Amniotic stem cell (primary cell): Measurements from ENCODE around the gene NUTM2F.
"Not testable (repeated sequence)": the region's sequence is repeated elsewhere in the genome, so short reads cannot be mapped to it uniquely, and the experiment has no call there.

Source experiments
- DNase-seq: peaks from one replicate; lab custom pipeline; 2025; lab: John Stamatoyannopoulos, UW

NUTM2F gene, protein sequence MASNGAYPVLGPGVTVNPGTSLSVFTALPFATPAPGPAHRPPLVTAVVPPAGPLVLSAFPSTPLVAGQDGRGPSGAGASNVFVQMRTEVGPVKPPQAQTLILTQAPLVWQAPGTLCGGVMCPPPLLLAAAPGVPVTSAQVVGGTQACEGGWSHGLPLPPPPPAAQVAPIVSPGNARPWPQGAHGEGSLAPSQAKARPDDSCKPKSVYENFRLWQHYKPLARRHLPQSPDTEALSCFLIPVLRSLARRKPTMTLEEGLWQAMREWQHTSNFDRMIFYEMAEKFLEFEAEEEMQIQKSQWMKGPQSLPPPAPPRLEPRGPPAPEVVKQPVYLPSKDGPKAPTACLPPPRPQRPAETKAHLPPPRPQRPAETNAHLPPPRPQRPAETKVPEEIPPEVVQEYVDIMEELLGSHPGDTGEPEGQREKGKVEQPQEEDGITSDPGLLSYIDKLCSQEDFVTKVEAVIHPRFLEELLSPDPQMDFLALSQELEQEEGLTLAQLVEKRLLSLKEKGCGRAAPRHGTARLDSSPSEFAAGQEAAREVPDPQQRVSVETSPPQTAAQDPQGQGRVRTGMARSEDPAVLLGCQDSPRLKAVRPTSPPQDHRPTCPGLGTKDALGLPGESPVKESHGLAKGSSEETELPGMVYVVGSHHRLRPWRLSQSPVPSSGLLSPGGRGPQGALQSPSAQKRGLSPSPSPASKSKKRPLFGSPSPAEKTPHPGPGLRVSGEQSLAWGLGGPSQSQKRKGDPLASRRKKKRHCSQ

GRCh38 chr9:94328544-94328943 lies at the start of gene NUTM2F:
Gene NUTM2F, minus strand, starts transcription at chr9:94328644. Its CDS starts 21 bp downstream, at chr9:94328623.
- not testable (repeated sequence) for DNase-seq

GRCh38 chr9:94375197-94375596 lies 46.8 kb upstream of the NUTM2F start:
- DNase-seq = not testable (repeated sequence)

DNA sequence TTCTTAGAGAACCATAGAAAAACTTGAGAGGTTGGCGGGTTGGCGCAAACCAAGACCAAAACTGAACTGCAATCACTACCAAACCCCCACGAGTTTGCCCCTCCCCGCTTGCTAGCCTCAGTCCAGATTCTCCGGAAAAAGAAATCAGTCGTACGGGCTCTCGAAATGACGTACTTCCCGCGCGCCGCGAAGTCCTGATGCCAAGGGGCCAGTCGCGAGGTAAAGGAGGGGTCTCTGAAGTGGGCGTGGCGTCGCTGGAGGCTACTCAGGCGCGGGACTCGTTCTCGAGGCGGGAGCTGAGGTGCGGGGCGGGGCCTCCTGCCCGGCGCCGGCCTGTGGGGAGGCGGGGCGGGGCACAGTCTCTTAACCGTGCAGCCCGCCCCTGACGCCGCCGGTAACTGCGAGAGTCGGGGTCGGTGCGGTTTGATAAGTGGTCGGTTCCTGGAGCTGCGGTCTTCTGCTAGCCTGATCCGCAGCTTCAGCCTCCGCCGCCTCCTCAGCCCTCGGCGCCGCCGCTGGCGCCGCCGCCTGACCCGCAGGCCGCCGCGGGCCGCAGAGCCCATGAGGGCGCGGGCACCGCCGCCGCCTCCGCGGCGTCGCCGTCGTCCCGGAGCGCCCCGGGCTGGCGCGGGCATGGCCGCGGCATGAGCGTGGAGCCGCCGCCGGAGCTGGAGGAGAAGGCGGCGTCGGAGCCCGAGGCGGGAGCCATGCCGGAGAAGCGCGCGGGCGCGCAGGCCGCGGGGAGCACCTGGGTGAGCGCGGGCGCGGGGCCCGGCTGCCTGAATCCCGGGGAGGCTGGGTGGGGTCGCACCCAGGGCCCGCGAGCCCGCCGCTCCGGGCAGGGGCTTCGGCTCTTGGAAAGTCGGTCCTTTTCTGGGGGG lies 46.0 kb upstream of the NUTM2F start:
- peak; percentile 59 for DNase-seq

- DNase-seq = not testable (repeated sequence)
Observed at GRCh38 chr9:94373779-94374175, 45.3 kb upstream of the NUTM2F start.

DNA sequence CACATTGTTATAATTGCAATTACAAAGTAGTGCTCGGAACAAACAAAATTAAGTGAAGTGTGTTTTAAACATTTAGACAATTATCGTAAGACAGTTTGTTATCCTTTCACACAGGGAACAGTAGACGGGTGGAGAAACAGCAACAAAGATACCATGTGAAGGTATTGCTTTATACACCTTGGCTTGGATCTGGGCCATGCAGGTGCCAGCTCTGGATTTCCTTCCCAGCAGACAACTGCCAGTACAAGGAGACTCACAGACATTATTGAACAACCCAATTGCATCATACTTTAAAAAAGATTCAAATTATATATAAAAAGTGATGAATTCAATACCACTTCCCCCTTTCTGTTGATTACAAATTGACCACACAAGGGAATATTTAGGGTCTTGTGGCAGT lies 41.8 kb upstream of the NUTM2F start:
- not testable (repeated sequence) for DNase-seq

GRCh38 chr9:94364093-94364614 lies 35.7 kb upstream of the NUTM2F start:
- DNase-seq = not testable (repeated sequence)

DNA sequence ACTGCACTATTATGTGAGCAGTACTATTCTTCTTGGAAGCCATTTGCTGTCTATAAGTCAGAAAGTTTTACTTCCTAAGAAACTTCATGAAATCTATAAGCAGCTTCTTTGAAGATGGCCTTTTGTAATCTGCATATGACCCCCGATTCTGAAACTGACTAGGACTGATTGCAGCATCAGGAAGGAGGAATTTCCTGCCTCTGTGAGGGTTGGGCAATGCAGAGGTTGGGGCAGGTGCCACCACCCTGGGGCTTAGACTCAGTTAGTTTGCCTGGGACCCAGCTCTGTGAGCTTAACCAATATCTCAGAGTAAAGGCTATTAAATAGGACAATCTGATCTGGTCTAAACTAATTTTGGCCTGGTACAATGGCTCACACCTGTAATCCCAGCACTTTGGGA lies 28.7 kb upstream of the NUTM2F start:
- not testable (repeated sequence) for DNase-seq

DNA sequence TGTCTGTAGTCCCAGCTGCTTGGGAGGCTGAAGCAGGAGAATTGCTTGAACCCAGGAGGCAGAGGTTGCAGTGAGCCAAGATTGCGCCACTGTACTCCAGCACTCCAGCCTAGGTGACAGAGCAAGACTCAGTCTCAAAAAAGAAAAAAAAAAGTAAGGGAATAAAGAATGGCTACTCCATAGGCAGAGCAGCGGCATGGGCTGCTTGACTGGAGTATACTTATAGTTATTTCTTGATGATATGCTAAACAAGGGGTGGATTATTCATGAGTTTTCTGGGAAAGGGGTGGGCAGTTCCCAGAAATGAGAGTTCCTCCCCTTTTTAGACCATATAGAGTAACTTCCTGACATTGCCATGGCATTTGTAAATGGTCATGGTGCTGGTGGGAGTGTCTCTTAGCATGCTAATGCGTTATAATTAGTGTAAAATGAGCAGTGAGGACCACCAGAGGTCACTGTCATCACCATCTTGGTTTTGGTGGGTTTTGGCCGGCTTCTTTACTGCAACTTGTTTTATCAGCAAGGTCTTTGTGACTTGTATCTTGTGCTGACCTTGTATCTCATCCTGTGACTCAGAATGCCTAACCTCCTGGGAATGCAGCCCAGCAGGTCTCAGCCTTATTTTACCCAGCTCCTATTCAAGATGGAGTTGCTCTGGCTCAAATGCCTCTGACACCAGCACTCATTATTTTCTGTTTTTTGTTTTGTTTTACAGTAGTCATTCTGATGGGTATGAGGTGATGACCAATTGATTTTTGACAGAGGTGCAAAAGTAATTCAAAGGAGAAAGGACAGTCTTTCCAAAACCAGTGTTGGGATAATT lies 23.7 kb upstream of the NUTM2F start:
- not testable (repeated sequence) for DNase-seq

DNA sequence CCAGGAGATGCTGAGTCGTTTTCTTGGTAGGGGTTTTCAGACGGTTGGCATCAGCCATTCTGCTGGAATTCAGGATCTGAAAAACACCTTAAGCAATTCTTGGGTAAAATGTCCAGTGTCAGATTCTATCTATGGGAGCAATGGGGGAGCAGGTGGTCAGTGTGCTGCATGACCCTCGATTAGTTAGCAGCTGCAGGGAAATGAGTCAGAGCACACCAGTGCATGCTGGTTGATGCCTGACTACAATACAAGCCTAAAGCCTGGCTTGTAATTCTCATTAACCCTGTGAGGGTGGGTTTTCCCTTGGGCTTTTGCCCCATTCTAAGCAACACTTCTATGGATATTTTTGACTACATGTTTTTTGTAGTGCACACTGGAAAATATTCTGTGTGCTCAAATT lies 20.3 kb upstream of the NUTM2F start:
- not testable (repeated sequence) for DNase-seq

GRCh38 chr9:94347451-94347850 lies 19.0 kb upstream of the NUTM2F start:
- DNase-seq = not testable (repeated sequence)

DNA sequence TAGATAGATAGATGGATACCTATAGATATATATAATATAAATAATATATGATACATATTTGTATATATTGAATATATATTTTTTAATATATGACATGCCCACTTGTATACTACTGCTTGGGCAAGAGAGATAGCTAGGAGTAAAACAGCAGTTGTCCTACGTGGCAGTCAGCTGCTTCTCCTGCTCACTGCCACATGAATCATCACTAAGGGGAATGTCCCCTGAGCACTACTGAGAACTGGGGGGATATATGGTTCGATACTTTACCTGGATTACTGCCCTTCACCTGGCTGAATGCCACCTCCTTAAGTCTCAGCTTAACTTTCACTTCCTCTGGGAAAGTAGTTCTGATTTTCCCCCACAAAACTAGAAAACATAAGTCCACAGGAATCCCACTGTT lies 13.3 kb upstream of the NUTM2F start:
- DNase-seq = not testable (repeated sequence)

DNA sequence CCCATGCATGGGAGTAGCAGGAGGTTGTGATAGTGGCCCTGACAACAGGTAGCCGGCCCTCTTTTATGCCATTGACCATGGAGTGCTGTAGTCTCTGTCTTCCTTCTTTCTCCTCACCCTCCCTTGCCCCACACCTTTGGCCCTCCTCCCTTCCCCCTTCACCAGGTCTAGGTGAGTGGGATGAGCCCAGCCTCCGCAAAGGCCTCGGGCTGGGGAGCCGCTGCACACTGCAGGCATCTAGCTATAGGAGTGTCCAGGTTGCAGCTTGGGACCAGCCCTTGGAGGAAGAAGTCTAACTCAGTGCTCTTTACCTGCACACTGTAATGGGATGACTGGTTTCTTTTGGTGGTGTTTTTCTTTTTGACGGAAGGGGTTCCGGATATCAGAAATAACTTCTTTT lies 12.3 kb upstream of the NUTM2F start:
- DNase-seq = not testable (repeated sequence)

GRCh38 chr9:94339657-94340056 lies 11.2 kb upstream of the NUTM2F start:
- not testable (repeated sequence) for DNase-seq

- DNase-seq = not testable (repeated sequence)
Observed at GRCh38 chr9:94338723-94339122, 10.3 kb upstream of the NUTM2F start.

DNA sequence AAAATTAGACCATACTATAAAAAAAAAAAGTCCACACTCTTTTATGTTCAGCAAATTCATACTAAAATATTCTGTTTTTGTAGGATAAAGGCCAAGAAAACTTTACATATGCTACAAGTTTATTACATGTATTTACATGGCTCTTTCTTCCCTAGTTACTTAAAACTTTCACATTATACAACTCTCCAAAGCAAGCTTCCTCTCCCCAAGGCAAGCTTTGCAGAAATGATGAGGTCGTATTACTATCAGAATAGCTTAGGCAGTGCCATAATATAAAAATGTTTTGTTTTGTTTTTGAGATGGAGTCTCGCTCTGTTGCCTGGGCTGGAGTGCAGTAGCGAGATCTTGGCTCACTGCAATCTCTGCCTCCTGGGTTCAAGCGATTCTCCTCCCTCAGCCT lies 8.0 kb upstream of the NUTM2F start:
- DNase-seq = not testable (repeated sequence)

- not testable (repeated sequence) for DNase-seq
Observed at GRCh38 chr9:94325583-94325982, 2.9 kb downstream of the NUTM2F start.

DNA sequence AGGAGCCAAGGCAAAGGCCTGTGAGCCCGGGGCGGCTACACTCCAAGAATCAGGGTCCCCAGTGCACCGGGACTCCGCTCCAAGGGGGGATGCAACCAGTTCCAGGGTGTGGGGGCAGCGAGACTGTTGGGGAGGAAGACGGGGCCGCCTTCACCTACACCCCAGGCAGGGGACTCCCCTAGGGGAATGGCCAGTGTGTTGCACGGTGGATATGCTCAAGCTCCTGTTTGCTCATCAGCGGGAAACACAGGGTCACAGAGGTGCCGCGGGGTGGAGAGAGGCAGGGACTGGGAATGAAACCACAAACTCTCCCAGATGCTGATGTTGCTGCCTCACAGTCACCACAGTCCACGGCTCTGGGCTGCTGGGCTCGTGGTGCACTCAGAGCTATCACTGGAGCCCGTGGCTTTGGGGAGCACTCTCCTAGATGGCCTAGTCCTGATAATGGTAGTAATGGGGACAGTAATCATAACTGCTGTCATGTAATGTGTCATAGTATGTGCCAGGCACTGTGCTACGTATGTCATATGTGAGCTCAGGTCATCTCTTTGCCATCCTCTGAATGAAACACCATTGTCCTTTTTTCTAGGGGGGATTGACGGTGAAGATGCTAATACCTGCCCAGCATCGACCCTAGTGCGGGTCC lies 5.2 kb downstream of the NUTM2F start:
- DNase-seq = not testable (repeated sequence)

DNA sequence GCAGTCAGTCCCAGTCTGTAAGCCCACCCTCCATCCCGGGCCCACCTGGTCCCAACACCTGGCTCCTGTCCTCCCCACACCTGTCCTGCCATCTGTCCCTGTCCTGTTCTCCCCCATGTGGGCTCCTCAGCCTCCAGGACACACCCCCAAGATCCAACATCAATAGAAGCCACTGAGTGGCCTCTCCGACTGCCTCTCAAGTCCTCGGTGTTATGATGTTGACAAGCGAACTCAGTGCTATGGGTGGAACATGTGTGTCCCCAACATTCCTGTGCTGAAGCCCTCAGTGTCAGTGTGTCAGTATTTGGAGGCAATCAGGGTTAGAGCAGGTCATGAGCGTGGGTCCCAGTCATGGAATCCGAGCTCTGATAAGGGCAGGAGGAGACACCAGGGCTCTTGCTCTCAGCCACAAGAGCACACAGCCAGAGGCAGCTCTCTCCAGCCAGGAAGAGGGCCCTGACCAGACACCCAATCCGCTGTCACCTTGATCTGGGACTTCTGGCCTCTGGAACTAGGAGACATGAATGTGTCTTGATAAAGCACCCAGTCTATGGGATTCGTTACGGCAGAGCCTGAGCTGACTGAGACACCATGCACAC lies 6.0 kb downstream of the NUTM2F start:
- not testable (repeated sequence) for DNase-seq

DNA sequence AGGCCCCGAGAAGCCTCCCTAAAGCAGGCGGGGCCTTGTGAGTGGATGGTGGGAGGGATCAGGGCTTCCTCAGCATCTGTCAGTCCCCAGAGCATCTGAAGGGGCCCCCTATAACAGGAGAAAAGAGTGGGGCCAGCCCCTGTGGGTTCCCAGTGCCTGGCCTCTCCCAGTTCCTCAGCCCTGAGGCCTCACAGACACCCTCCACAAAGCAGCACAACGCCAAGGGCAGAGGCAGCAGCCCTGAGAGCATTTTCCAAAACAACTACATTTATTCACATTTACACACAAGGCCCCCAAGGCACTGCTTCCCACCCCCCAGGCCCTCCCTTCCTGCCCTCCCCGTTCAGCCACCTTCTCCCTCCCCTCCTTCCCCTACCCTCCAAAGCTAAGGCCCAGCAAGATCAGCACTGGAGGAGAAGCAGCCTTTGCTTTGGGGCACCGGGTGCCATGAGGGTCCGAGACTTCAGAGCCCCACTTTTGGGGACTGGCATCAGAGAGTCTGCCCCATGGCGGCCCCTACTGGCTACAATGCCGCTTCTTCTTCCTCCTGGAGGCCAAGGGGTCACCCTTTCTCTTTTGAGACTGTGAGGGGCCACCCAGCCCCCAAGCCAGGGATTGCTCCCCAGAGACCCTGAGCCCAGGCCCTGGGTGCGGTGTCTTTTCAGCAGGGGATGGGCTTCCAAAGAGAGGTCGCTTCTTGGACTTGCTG lies 10.3 kb downstream of the NUTM2F start:
- not testable (repeated sequence) for DNase-seq
